ENCODE results near the gene RLN3. TPM values are rescaled to one million over a fixed set of nuclear protein-coding genes. Genes with fewer than 3 reads are reported as not detected.

Gene RLN3
- total RNA-seq, 1 donor: not detected

DNA sequence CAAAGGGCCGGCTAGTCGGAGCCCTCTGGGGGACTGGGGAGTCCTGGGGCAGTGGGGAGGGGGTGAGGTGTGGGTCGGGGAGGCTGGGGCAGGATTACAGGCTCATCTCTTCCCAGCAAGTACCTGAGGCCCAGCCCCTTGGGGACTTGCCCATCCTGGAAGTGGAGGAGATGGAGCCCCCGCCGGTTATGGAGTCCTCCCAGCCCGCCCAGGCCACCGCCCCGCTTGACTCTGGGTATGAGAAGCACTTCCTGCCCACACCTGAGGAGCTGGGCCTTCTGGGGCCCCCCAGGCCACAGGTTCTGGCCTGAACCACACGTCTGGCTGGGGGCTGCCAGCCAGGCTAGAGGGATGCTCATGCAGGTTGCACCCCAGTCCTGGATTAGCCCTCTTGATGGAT lies 24.0 kb downstream of the RLN3 start:
- no peak for DNase-seq (ENCODE audit: low read depth in 2 of 3, low spot score in 2 of 3)

DNA sequence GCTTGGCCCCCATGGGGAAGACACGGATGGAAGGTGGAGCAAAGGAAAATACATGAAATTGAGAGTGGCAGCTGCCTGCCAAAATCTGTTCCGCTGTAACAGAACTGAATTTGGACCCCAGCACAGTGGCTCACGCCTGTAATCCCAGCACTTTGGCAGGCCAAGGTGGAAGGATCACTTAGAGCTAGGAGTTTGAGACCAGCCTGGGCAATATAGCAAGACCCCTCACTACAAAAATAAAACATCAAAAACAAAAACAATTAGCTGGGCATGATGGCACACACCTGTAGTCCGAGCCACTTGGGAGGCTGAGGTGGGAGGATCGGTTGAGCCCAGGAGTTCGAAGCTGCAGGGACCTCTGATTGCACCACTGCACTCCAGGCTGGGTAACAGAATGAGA lies 24.5 kb downstream of the RLN3 start:
- DNase-seq (ENCODE audit: low read depth in 2 of 3, low spot score in 2 of 3): no peak

DNA sequence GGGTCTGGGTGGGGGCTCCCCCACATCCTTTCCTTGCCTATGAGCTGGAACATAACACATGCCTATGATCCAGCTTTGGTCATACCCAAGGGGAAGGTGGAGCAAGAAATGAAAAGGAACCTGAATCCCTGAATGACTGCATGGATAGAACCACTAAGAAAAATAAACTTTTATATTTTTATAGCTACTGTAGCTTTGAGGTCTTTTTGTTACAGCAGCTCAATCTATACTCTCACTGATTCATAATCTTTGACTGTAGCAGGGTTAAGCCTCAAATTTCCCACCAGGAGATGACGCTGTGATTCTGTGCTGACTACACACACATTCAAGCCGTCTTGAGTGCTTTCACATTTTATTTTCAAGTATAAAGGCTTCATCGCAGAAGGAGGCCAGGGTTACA lies 25.1 kb downstream of the RLN3 start:
- DNase-seq (ENCODE audit: low read depth in 2 of 3, low spot score in 2 of 3): no peak

DNA sequence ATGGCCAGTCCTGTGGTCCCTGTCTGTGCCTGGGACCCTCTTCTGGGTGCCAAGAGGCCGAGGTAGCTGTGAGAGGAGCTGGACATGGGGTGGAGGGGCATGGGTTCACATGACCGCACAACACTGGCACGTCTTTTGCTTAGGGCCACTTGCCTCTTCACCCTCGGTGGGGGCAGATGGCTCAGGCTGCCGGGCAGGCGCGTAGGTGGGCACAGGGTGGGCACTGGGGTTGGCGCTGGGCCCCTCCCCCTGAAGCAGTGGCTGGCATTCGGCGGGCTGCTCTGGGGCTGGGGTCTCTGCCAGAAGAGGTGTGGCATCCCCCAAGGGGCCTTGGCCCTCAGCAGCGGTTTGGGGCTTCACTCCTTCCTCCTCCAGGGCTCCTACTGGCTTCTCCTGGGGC lies 25.6 kb downstream of the RLN3 start:
- DNase-seq (ENCODE audit: low read depth in 2 of 3, low spot score in 2 of 3): no peak

DNA sequence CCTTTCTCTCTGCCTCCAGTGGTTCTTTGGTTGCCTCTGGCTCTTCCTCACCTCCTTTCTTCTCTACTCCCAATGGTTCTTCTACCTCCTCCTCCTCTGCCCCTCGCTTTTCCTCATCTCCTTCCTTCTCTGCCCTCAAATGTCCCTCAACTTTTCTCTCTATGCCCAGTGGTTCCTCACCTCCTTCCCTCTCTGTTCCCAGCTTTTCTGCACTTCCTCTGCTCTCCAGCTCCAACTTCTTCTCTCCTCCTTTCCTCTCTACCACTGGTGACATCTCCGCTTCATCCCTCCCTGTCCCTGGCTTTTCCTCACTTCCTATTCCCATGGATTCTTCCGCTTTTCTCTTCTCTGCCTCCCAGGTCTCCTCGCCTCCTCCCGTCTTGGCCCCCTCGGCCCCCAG lies 26.2 kb downstream of the RLN3 start:
- no peak for DNase-seq (ENCODE audit: low read depth in 2 of 3, low spot score in 2 of 3)

DNA sequence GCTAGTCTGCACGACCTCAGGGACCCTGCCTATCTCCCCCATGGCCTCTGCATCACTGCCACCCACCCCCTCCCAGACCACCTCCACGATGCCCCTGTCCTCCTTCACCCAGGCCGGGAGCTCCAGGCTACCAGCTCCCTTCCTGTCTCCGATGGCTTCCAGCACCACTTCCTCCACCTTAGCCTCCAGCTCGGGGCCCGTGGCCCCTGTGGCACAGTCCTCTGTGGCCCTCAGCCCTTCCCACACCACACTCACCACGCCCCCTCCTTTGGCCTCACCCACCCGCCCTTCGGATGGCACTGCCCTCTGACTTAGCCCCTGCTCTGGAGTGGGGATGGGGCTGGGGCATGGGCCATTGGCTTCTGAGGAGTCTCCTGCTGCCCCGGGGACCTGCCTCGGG lies 26.8 kb downstream of the RLN3 start:
- DNase-seq (ENCODE audit: low read depth in 2 of 3, low spot score in 2 of 3): no peak

DNA sequence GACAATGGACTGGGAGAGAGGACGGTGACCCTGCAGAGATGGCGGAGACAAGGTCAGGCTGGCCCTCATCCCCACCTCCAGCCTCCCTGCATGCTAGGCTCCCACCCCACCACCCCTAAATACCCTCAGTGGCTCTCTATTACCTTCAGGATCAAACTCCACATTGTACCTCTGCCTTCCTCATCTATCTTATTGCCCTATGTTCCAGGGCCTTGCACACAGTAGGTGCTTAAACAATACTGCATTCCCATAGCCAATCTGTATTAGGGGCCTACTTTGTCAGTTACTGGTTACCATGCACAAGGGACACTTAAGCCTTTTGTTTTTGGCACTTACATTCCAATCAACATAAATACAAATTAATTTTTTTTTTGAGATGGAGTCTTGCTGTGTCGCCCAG lies 27.4 kb downstream of the RLN3 start:
- DNase-seq (ENCODE audit: low read depth in 2 of 3, low spot score in 2 of 3): no peak

DNA sequence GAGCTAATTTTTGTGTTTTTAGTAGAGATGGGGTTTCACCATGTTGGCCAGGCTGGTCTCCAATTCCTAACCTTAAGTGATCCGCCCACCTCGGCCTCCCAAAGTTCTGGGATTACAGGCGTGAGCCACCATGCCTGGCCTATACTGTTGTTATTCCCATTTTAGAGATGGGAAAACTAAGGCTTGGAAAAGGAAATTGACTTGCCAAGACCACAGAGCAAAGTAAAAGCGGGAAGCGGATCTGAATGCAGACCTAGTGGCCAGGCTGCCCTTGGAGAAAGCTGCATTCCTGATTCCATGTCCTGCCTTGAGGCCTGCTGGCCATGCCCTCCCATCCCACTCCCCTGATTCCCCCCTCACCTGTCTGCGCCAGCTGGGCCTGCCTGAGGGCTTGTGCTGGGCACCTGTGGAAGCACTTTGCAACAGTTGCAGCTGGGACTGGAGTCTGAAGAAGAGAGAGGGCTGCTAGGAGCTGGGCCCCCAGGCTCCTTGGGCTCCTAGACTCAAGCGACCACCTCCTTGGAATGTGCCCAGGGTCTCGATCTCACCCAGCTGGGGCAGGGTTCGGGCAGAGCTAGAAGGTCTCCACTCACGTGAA lies 28.2 kb downstream of the RLN3 start:
- no peak for DNase-seq (ENCODE audit: low read depth in 2 of 3, low spot score in 2 of 3)

DNA sequence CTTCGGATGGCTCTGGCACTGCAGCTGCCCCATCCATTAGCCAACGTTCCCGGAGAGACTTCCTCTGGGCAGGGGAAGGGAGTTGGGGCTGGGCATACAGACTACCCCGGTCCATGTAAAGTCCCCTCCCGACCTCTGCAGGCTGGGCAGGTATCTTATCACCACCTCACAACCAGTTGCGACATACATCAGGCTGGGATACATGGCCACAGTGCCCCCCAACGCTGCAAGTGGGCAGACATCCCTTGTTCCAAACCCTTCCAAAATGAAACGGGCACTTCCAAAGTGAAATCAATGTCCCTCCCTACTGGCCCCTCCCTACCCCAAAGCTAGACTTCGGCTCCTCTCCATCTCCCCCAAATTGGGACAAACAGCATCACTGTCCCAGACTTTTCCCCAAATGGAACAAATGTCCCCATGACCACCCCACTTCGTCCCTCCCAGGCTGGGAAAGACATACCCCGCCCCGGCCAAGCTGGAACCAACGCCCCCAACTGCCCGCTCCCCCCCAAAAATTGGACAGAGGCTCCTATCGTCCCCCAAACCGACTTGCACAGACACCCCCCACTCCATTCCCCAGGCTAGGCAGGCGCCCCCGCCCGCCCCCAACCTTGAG lies 28.9 kb downstream of the RLN3 start:
- no peak for DNase-seq (ENCODE audit: low read depth in 2 of 3, low spot score in 2 of 3)

DNA sequence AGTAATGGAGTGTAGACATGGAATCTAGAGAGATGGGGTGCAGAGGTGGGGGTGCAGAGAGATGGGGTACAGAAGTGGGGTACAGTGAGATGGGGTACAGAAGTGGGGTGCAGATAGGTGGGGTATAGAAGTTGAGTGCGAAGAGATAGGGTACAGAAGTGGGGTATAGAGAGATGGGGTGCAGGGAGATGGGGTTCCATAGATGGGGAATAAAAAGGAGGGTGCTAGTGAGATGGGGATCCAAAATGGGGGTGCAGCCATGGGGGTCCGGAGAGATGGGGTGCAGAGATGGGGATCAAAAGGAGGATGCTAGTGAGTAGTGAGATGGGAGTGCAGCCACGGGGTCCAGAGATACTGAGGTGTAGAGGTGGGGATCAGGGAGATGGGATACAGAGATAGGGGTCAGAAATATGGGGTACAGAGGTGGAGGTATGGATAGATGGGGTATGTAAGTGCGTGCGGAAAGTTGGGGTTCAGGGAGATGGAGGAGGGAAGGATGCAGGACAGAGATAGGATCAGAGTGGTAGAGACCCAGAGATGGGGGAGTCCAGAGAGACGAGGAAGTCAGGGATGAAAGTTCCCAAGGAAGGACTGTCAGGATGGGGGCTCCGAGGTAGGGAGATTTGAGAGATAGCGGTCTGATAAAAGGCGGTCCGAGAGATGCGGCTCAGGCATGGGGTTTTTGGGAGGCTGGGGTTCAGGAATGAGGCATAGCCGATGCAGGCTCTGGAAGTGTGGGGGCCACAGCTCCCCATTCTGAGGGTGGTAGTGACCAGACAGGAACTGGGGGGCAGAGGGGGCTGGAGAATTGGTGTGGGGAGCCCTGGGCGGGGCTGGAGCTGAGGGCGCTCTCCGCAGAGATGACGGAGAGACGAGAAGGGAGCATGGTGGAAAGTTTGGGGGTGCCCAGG lies 30.5 kb downstream of the RLN3 start:
- no peak for DNase-seq (ENCODE audit: low read depth in 2 of 3, low spot score in 2 of 3)

DNA sequence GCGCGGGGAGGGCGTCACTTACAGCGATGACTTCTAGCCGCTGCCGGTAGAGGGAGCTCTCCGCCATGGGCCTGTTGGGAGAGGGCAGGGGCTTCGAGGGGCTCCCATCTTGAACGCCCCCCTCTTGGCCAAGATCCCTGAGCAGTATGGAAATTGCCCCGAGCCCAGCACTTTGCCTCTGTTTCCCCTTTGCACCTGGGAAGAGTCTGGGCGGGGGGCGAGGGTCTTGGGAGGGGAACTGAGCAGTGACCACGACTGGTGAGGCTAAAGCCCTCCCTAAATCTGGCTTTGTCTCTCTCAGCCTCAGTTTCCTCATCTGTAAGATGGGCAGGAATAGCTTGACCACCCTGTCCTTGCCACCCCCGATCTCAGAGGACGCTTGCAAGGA lies 31.1 kb downstream of the RLN3 start:
- peak in 2 of 3 donors; percentile 50 to 67 for DNase-seq (ENCODE audit: low read depth in 2 of 3, low spot score in 2 of 3)

DNA sequence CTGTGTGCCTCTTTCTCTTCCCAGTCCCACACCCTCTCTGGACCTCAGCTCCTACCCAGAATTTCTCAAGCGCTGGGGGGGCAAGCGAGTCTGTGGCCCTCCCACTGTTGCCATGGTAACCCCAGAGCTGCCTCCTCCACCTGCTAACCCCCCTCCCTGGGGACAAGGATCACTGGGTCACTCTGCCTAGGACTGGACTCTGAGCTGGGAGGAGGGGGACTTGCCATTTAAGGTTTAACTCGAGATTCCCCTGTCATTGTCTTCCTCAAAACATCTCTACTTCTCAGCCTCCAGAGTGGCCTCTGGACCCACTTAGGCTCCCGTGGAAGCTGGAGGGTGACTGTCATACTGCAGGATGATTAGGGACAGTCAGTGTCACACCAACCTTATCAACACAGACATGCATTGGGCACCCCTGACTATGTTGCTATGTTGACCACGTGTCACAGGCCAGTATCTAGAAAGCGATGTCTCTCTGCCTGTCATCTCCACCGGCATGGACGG lies 31.8 kb downstream of the RLN3 start:
- no peak for DNase-seq (ENCODE audit: low read depth in 2 of 3, low spot score in 2 of 3)

DNA sequence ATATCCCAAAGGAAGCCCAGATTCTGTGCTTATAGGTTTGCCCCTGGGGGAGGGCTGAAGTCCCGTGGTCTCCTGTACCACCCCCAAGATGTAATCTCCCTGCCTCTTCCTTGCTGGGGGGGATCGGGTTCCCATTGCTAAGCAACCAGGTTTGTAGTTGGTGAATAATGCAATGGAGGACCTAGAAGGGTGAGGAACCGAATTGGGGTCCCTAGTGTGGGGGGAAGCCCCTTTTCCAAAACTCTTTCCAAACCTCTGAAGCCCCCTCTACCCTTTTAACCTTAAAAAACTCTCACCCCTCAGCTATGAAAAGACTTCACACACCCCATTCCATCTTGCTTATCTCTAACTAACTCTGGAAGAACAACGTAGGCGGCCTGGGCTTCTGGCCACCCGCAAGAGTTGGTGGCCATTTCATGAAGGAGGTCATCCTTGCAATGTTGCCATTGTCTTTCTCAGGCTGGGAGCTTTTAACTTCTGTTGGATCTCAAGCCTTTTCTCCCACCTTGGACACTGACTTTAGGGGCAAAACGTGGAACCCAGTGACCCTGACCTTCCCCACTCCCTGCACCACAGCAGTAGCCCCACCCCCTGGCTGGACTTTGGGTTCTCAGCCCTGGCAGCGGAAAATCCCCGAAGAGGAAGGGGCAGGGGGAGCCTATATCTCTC lies 33.3 kb downstream of the RLN3 start:
- DNase-seq (ENCODE audit: low read depth in 2 of 3, low spot score in 2 of 3): no peak

DNA sequence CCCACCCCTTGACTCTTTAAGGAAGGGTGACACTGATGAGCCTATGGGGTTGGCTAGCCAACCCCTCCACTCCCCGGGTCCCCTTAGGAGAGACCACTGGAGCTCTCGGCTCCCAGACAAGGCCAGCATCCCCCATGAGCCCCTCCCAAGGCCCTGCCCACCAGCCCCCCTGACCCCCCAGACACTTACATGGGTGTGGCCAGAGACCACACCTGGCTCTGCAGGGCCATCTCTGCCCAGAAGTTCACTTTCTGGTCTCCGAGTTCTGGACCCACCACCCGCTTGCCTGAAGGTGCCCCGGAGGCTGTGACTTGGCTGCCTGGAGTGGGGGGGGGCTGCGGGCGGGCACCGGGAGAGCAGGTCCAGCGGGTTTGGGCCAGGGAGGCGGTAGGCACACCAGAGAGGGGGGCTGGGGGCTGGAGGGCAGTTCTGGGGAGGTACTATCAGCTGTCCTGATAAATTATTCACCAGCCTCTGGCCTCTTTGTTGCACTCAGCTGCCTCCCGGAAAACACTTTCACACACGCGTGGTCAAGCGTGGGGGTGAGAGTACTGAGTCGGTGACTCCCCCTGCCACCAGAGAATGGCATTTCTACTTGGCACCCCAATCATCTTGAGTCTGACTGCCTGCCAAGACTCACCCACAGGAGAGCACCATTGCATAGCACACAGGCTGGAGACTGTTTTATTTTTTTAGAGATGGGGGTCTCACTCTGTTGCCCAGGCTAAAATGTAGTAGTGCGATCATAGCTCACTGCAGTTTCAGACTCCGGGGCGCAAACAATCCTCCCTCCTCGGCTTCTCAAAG lies 34.0 kb downstream of the RLN3 start, which contains the start of gene PALM3:
Gene PALM3 (minus strand): TSS at position 326 of the 807 bp plus-strand sequence. CDS start 96 bp downstream, at position 230.
- DNase-seq (ENCODE audit: low read depth in 2 of 3, low spot score in 2 of 3): no peak

DNA sequence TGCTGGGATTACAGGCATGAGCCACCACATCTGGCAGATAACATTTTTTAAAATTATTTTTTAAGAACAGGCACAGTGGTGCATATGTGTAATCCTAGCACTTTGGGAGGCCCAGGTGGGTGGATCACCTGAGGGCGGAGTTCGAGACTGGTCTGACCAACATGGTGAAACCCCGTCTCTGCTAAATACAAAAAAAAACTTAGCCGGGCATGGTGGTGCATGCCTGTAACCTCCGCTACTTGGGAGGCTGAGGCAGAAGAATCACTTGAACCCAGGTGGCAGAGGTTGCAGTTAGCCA lies 34.6 kb downstream of the RLN3 start:
- no peak for DNase-seq (ENCODE audit: low read depth in 2 of 3, low spot score in 2 of 3)

DNA sequence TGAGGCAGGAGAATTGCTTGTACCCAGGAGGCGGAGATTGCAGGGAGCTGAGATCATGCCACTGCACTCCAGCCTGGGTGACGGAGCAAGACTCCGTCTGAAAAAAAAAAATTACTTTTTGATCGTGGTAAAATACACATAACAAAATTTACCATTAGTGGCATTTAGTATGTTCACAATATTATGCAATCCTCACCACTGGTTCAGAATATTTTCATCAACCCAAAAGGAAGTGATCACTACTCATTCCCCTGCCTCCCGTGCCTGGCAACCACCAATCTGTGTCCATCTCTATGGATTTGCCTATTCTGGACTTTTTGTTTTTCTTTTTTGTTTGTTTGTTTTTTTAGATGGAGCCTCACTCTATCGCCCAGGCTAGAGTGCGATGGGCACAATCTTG lies 35.2 kb downstream of the RLN3 start:
- DNase-seq (ENCODE audit: low read depth in 2 of 3, low spot score in 2 of 3): no peak

DNA sequence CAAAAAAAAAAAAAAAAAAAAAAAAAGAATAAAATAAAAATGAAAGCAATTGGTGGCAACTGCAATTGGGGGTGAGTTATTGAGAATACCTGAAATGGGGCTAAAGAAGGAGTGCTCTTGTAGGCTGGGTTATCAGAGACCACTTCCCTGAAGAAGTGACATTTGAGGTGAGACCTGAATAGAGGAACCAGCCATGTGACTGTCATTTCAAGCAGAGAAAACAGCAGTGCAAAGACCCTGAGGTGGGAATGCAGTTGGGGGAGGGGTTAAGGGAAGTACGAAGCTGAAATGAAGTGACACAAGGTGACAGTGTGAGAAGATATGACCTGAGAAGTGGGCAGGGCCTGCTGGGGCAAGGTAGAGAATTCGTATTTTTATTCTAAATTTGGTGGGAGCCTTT lies 38.2 kb downstream of the RLN3 start:
- DNase-seq (ENCODE audit: low read depth in 2 of 3, low spot score in 2 of 3): peak in 1 of 3 donors; percentile 23

DNA sequence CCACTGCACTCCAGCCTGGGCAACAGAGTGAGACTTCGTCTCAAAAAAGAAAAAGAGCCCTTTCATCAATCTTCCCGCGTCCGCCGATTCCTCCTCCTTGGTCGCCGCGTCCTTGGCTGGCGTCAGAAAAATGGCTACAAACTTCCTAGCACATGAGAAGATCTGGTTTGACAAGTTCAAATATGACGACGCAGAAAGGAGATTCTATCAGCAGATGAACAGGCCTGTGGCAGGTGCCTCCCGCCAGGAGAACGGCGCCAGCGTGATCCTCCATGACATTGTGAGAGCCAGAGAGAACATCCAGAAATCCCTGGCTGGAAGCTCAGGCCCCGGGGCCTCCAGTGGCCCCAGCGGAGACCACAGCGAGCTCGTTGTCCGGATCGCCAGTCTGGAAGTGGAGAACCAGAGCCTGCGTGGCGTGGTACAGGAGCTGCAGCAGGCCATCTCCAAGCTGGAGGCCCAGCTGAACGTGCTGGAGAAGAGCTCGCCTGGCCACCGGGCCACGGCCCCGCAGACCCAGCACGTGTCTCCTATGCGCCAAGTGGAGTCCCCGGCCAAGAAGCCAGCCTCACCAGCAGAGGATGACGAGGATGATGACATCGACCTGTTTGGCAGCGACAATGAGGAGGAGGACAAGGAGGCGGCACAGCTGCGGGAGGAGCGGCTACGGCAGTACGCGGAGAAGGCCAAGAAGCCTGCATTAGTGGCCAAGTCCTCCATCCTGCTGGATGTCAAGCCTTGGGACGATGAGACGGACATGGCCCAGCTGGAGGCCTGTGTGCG lies 42.5 kb downstream of the RLN3 start:
- no peak for DNase-seq (ENCODE audit: low read depth in 2 of 3, low spot score in 2 of 3)

DNA sequence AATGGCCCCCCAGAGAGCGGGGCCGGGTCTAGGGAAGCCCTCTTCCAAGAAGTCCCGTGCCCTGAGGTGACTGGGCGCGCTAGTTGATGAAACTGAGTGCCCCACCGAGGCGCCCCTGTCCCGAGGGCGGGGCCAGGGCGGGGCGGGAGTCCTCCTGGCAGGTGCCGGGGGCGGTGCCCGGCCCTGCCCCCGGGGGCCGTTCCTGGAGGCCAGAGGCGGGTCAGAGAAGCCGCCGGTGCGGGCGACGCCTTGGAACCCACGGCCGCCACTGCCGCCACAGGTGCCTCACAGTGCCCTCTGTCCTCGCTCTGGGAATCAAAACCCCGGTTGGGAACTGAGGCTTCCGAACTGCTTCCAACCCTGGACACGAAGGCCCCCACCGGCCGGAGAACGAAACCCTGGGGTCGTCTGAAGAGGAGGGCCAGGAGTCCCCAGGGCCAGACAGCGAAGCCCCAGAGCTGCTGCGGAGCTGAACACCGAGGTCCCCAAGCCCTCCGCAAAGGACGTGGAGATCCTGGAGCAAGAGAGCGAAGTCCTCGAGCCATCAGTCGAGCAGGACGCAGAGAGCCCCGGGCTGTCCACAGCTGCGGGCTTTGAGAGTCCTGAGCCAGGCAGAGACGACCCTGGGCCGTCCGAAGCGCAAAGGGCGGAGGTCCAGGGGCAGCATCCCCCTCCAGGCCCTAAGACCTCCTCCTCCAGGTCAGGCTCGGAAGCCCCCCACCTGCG lies 44.8 kb downstream of the RLN3 start, which contains the start of gene MISP3:
Gene MISP3 (plus strand): TSS at position 252 of the 726 bp plus-strand sequence. CDS start 524 bp downstream, outside the sequence.
- peak in 1 of 3 donors; percentile 57 for DNase-seq (ENCODE audit: low read depth in 2 of 3, low spot score in 2 of 3)
